Fibroblast of the conjunctiva (primary cell): Measurements from ENCODE around the gene TAB2.
"Not testable (repeated sequence)": the region's sequence is repeated elsewhere in the genome, so short reads cannot be mapped to it uniquely, and the experiment has no call there.

Source experiments
- DNase-seq: peaks from one replicate; pipeline ENCODE4 v3.0.0-alpha.2; 2010; ENCODE audit warnings: low read depth

The TAB2 gene

GRCh38 chr6:149333266-149333620 is 15.7 kb downstream of the TAB2 start:
- no peak for DNase-seq

GRCh38 chr6:149334201-149334600 is 16.7 kb downstream of the TAB2 start:
- no peak for DNase-seq

DNA sequence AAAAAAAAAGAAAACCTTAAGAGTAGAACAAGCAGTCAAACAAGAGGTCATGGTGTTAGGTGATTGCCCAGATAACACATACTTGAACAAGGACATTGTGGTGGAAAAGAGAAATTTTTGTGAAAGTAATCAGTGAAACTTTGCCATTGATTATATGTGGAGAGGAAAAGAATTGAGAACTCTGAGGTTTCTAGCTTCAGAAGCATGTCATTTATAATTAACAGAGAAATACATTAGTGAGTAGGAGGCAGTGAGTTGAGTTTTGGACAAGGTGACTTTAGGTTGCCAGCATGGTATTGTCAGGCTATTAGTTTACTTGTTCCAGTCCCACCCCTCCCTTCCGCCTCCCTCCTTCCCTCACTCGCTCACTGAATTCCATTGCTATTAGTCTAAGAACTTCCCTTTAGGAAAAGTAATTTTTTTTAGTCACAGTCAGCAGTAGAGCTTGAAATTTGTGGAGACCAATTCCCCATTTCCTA is 17.2 kb downstream of the TAB2 start:
- DNase-seq, result no peak

DNA sequence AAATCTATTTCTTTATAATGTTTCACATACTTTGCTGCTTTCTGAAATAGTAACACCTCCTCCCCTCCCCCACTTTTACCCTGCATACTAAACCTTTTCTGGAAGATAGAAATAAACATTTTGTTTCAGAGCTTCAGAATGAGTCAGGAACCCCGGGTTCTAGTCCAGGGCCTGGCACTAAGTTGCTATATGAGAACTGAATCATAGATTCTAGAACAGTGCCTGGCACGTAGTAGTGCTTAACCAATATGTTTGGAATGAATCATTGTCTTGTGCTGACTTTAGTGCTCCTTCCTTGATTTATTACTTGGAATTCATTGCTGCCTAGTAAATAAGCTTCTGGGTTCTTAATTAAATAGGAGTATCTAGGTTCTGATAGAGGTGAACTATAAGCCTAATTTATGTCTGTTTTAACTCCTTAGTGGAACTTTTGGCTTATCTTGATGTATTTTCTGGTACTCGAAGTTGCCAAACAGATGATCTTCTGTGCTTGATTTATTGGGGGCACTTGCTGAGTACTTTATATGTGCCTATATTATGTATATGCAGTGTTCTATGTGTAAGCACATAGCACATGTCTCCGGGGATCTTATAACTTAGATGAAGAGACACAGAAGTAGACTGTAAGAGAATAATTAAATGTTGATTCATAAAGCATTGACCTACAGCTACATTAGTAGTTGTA is 18.6 kb downstream of the TAB2 start:
- no peak for DNase-seq

DNA sequence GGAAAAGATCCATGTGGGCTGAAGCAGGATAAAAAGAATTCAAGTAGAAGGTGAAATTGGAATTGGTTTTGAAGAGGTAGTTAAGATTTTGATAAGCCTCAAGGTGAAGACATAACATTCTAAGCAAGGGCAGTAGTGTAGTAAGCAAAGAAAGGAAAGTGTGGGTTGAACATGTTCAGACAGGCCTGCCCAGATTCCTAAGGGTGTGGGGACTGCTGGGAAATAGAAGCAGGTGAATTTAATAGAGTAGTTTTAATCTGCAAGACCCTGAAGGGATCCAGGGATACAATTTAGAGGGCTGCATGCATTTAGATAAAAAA is 19.1 kb downstream of the TAB2 start:
- no peak for DNase-seq

DNA sequence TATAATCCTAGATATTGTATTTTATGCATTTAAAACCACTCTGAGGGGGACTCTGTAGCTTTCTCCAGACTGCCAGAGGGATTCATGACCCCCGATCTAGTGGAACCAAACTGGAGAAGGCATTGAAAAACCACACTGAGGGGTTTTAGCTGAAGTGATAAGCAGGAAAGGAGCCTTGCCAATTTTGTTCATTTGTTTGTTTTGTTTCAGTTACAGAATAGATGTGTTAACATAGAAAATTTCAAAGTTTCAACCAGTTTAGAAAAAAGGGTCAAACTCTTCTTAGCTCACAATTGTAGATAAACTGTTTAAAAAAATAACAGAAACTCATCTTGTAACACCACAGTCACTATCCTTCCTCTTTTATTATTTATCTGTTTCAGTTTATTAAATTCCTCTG is 19.8 kb downstream of the TAB2 start:
- no peak for DNase-seq

- no peak for DNase-seq
These were observed 22.7 kb downstream of the TAB2 start for GRCh38 chr6:149340200-149340599.

- no peak for DNase-seq
These were observed 25.0 kb downstream of the TAB2 start for GRCh38 chr6:149342525-149342924.

GRCh38 chr6:149343501-149343900 is 26.0 kb downstream of the TAB2 start:
- DNase-seq, result no peak

DNA sequence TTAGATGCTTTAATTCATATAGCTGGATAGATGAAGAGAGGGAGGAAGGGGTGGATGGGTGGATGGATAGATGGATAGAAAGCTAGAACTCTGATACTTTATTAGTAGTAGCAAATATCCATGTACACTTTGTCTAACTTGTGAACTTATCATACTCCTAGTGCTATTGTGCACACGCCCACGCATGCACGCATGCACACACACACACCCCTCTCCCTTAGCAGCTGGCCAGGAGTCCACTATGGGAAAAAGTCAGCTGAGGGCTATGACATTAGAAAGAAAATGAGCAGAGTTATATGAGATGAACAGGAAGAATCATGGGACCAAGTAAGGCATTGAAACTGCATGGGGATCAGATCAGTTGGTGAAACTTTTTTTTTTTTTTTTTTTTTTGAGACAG is 28.6 kb downstream of the TAB2 start:
- no peak for DNase-seq

DNA sequence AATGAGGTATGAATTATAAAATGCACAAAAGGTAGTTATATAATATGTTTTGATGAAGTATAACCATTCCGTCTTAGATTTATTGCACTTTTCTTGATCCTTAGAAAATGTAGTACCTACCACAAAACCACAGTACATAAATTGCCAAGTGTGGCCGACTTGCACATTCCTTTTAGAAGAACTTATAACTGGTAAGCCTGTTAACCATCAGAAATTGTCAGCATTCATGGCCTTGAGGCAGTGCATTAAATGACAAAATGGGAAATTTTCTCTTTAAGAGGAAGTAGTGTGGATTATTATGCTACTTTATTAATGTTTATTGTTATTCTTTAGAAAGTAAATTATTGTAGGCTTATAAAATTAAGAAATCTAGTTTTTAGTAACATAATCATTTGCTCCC is 29.6 kb downstream of the TAB2 start:
- DNase-seq, result no peak

GRCh38 chr6:149349279-149349678 is 31.8 kb downstream of the TAB2 start:
- not testable (repeated sequence) for DNase-seq

GRCh38 chr6:149354009-149354408 is 36.5 kb downstream of the TAB2 start:
- DNase-seq, result no peak

DNA sequence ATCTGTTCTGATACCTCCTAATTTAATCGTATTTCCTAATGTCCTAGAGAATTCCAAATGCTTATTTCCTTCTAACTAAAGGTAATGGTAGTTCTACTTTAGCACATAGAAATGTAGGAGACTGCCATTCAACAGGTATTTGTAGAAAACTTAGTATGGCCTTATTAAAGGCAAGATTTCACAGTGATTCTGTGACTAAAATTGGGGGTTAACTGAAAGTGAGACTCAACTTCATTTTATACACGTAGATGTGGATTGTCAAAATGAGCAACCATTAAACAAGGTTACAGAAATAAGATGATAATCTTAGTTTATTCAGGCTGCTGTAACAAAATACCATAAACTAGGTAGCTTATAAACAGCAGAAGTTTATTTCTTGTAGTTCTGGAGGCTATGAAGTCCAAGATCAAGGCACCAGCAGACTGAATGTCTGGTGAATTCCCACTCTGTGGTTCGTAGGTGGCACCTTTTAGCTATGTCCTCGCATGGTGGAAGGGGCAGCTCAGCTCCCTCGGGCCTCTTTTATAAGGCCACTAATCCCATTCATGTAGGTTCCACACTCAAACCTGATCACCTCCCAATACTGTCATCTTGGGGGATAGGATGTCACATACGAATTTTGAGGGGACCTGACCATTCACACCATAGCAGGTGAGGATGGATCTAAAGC is 38.7 kb downstream of the TAB2 start:
- no peak for DNase-seq

GRCh38 chr6:149357726-149358538 is 40.4 kb downstream of the TAB2 start:
- DNase-seq, result no peak

DNA sequence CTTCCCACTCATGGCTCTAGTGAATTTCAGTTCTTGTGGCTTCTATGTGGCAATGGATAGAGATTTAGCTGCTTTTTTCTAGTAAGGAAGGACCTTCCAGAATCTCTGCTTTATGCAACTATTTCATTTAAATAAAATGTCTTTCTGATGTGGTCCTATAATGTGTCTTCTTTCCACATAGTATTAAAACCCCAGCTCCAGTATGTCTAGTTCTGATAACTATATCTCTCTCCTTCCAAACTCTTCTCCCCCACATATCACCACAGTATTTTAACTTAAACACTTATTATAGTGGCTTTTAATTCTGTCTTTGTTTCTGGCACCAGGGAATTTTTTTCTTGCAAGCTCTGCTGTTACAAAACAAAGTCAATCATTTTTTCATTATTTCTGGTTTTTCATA is 41.9 kb downstream of the TAB2 start:
- DNase-seq, result no peak

DNA sequence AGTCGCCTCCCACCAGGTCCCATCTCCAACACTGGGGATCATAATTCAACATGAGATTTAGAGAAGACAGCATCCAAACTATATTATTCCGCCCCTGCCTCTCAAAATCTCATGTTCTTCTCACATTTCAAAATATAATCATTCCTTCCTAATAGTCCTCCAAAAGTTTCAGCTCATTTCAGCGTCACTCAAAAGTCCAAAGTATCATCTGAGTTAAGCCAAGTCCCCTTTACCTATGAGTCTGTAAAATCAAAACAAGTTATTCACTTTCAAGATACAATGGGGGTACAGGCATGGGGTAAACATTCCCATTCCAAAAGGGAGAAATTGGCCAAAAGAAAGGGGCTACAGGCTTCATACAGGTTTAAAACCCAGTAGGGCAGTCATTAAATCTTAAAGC is 43.0 kb downstream of the TAB2 start:
- no peak for DNase-seq

GRCh38 chr6:149362289-149362688 is 44.8 kb downstream of the TAB2 start:
- DNase-seq, result no peak

GRCh38 chr6:149363154-149363553 is 45.6 kb downstream of the TAB2 start:
- no peak for DNase-seq

GRCh38 chr6:149364557-149364956 is 47.0 kb downstream of the TAB2 start:
- no peak for DNase-seq

DNA sequence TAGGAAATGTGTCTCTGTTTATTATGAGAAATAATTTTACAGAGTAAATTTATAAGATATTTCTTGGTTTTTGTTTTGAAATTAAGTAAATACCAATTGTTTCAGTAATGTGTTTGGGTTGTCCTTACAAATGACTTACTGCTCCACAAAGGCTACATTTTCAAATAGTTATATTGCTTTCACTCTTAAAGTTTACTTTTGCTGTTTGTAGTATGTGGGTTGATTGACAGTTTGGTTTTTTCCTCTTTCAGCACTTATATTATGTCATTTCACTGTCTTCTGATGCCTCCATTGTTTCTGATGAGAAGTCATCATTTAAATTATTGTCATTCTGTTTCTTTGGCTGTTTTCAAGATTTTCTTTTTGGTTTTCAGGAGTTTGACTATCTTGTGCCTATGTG is 47.7 kb downstream of the TAB2 start:
- DNase-seq, result no peak

- no peak for DNase-seq
These were observed 48.9 kb downstream of the TAB2 start for GRCh38 chr6:149366267-149366921.

DNA sequence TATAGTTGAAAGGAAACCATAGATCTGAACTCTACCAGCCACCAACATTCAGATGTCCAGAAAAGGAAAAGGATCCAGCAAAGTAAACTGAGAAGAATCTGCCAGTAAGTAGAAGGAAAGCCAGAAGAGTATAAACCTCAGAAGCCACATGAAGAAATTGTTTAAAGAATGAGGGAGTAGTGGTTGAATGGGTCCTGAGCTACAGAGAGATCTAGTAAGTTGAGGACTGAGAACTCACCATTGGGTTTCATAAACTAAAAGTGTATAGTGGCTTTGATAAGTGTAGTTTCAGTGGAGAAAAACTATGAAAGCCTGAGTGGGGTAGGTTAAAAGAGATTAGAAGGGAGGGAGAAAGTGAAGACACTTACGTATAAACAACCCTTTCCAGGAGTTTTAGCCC is 50.6 kb downstream of the TAB2 start:
- no peak for DNase-seq
